GF-D8 (cell line): ENCODE results near the gene TBCEL.
"Not testable (repeated sequence)": the region's sequence is repeated elsewhere in the genome, so short reads cannot be mapped to it uniquely, and the experiment has no call there.

Source experiments
- DNase-seq: peaks from one replicate; lab custom pipeline; 2025; lab: John Stamatoyannopoulos, UW

The TBCEL gene, protein sequence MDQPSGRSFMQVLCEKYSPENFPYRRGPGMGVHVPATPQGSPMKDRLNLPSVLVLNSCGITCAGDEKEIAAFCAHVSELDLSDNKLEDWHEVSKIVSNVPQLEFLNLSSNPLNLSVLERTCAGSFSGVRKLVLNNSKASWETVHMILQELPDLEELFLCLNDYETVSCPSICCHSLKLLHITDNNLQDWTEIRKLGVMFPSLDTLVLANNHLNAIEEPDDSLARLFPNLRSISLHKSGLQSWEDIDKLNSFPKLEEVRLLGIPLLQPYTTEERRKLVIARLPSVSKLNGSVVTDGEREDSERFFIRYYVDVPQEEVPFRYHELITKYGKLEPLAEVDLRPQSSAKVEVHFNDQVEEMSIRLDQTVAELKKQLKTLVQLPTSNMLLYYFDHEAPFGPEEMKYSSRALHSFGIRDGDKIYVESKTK

GRCh38 chr11:121023848-121024751 is at the start of gene TBCEL:
TSS of gene TBCEL (plus strand) at chr11:121024102. CDS start at chr11:121045691, 21,589 bp downstream.
- DNase-seq, result peak; percentile 79

- DNase-seq, result no peak
These were observed 49.4 kb upstream of the TBCEL start for GRCh38 chr11:120974466-120974865.

DNA sequence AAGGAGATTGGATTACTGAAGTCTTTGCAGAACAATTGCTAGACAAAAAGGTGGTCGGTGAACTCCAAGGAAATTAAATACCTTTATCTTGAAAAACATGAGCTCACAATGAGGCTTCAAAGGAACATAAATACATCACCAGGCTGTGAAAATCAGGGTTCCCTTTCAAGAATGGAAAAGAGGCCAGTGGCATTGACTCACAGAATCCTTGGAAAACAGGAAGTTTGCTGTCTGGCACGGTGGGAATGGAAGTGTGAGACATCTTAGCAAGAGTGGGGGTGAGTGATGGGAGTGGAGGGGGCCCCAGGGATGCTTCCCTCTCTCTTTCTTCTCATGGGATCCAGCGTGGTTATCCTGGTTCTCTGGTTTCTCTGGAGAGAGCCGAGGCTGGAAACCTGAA is 48.9 kb upstream of the TBCEL start:
- no peak for DNase-seq

DNA sequence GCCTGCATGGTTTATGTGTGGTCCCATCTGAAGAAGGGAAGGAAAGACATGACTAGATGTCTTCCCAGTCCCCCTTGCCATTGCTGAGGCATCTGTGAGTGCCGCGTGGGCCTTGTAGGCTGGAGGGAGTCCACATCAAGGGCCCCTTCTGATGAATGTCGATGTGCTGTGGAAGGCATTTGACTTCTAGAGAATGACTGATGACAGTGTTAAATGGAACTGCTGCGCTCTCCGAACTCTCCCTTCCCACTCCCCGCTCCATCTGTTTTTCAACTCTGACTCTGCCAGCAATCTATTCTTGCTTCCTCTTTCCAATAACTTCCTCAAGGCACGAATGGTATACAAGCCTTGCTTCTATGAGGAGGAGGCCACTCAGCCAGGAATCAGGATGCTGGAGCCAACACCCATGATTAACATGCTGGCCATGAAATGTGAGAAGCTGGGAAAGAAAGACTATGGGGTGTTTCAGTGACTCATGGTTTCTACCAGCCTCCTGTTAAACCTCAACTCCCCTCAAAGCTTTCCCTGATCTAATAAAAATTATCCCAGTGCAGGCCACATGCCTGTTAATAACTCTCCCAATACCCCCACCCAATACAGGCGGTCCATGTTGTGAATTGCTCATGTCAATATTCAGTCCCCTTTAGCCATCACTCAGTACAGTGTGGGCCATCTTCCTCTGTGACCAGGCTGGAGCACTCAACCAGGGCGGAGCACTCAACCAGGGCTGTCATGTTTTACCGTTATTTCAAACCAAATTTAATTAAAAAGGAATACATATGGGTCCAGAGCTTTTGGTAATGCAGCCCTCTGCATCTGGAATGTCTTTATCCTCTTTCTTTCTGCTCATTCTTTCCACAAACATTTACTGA is 46.4 kb upstream of the TBCEL start:
- no peak for DNase-seq

- no peak for DNase-seq
These were observed 45.2 kb upstream of the TBCEL start for GRCh38 chr11:120978701-120979100.

- DNase-seq, result no peak
These were observed 38.0 kb upstream of the TBCEL start for GRCh38 chr11:120985718-120986569.

GRCh38 chr11:120988603-120989002 is 35.3 kb upstream of the TBCEL start:
- DNase-seq, result no peak

GRCh38 chr11:120991830-120992686 is 31.8 kb upstream of the TBCEL start:
- no peak for DNase-seq

DNA sequence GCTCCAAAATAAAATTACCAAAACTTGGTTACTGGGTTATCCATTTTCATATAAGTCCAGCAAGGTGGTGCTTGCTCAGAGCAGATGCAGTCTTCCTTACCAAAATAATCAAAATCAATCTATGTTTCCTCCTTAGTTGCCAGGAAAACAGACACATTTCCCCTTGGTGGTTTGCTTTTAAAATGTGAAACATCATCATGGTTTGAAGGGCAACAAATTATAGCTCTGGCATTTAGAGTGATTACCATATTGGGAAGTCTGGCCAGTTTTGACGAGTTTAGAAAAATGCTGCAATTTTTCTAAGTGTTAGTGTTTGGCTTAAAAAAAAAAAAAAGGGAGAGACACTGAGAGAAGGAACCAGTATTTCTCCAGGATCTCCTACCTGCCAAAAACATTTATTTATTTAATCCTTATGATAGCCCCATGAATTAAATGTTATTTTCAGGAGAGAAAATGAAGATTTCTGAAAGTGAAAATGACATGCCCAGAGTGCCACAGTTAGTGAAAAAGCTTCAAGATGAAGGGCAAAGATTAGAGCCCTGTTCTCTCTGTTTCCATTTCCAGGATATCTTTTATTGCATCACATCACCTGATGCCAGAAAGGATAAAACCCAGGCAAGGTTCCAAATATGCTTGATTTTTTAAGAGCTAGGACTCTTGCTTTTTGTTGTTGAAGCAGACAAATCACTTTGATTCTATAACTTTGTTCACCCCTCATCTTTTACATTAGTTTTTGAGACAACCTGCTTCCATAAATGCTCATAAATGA is 29.6 kb upstream of the TBCEL start:
- DNase-seq, result no peak

DNA sequence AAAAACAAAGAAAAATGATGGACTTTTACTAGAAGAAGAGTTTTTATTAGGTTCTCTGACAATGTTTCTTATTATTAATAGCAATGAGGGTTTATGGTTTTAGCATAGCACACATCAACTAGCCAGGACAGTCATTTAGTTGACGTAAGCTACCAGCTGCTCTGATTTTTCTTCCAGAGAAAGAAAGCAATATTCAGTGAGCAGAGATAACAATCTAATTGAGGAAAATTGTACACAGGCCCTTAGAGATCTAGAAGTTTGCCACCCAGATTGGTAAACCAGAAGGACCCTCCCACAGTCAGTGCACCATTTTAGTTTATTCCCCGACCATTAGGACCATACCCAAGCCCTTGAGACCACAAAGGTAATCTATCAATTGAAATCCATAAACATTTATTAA is 28.7 kb upstream of the TBCEL start:
- no peak for DNase-seq

- no peak for DNase-seq
These were observed 26.9 kb upstream of the TBCEL start for GRCh38 chr11:120996973-120997372.

DNA sequence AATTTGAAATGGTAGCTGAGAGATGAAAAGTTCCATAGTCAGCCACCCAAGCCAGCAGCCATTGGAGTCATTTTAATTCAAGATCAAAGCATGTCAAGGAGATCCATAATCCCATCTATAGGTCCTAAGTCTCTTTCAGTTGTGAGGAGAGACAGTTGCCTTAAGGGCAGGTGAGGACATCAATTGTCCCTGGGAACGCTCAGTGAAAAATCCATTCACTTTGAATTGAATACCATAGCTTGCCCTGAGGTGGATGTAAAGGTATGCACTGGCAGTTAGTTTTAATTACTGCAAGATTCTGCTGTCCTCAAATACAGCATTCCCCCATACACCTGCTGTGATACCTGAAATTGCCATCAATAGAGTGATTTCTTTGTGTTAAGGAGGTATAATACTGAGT is 25.3 kb upstream of the TBCEL start:
- DNase-seq, result no peak

- no peak for DNase-seq
These were observed 19.6 kb upstream of the TBCEL start for GRCh38 chr11:121004206-121004840.

DNA sequence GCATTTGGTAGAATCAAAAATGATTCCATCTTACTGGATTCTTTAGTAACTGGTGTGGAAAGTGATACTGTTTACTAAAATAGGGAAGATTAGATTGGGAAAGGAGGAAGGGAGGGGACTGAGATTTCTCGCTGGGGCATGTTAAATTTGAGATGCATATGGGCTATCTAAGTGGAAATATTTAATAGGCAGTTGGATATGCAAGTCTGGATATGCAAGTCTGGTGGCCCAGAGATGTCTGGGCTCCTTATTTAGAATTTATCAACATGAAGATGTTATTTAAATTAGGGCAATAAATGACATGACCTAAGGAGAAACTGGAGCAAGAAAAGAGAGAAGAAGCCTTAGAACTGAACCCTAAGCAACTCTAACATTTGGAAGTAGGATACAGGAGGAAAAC is 17.0 kb upstream of the TBCEL start:
- no peak for DNase-seq

GRCh38 chr11:121008551-121008950 is 15.4 kb upstream of the TBCEL start:
- DNase-seq, result no peak

- DNase-seq, result no peak
These were observed 11.8 kb upstream of the TBCEL start for GRCh38 chr11:121012091-121012490.

DNA sequence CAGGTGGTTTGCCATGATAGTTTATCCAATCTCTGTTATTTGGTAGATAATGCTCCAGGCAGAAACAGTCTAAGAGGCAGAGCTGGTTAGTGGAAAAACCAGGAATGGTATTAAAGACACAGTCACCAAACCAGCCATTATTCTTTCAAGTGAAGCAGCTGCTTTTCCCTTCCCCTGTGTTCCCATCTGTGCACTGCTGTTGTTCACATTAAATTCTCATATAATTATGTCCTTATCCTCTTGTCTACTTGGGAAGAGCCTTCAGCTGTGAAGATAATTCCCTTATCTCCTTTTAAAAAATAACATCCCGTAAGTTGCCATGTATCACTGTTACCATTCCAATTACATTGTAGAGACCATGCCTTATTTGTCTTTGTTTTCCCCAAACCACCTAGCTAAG is 5.2 kb upstream of the TBCEL start:
- no peak for DNase-seq

GRCh38 chr11:121021718-121022117 is 2.2 kb upstream of the TBCEL start:
- DNase-seq, result not testable (repeated sequence)

DNA sequence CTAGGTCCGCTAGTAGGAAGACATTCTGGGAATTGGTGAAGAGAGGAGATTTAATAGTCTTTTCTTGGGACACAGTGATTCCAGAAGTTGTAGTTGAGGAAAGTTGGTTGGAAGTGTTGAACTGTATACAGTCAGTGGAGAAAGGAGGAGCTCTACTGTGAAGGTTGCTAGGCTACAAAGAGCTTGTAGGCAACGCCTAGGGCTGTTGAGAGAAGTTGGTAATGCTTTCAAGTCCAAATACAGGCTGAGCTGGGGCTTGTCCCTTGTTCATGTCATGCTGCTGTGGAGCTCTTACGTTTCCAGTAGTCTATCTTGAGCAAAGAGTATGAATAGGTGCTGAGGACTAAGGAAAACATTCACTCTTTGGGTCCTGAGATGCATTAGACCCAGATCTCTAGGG is 1.1 kb downstream of the TBCEL start:
- no peak for DNase-seq
